Esophagus muscularis mucosa (tissue), 3 donors: ENCODE measurements around the gene TJP1.

Experiments
- POLR2A ChIP-seq: fragments of 450-650 bp; IDR thresholded peaks from one replicate; pipeline ENCODE4 v1.6.1; 2017; ENCODE audit warnings: antibody characterized with exemption, moderate library complexity, mild to moderate bottlenecking, low read depth
- POLR2AphosphoS5 ChIP-seq, 2 donors: sonication (generic); formaldehyde crosslinking; IDR thresholded peaks; one replicate each; pipeline ENCODE4 v1.6.1; 2017; ENCODE audit warnings: antibody characterized with exemption in 2 of 2
- TF ChIP-seq, protein P1 (sequence below), 3 experiments: fragments of 200-600 bp in 2 of 3; fragments of 450-650 bp in 1 of 3; sonication (generic) in 2 of 3; IDR thresholded peaks; one replicate each; pipeline ENCODE4 v1.5.1; 2017 to 2019; ENCODE audit warnings: antibody characterized with exemption in 3 of 3, mild to moderate bottlenecking in 2 of 3, moderate library complexity in 1 of 3

DNA sequence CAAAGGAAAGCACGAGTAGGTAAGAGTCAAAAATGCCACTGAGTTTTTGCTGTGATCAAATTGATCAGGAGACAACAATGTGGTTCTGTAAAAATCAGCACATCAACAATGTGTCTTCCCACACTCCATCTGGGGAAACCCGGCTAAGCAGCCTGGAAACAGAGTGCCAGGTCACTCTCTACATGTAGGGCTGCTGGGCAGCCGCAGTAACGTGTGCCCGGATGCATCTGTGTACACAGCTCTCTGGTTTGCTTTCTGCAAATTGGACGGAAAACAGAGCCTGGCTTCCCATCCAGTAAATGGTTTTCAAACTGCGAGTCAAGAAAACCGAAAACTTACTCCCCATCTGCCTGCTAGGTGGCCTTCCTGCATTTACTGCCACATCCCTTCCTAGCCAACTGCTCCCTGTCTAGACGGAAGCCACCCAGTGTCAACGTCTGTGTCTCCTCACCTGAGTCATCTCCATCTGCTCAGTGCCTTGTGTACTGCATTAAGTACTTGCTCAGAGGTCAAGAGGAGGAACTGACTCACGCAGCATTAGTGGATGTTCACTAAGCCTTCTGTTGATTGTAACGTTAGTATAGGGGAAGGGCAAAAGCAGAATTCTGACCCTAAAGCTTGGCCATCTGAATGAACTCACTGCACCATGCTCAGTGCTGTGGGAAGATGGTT is 124.1 kb downstream of the TJP1 start:
- TF ChIP-seq, protein P1, sequence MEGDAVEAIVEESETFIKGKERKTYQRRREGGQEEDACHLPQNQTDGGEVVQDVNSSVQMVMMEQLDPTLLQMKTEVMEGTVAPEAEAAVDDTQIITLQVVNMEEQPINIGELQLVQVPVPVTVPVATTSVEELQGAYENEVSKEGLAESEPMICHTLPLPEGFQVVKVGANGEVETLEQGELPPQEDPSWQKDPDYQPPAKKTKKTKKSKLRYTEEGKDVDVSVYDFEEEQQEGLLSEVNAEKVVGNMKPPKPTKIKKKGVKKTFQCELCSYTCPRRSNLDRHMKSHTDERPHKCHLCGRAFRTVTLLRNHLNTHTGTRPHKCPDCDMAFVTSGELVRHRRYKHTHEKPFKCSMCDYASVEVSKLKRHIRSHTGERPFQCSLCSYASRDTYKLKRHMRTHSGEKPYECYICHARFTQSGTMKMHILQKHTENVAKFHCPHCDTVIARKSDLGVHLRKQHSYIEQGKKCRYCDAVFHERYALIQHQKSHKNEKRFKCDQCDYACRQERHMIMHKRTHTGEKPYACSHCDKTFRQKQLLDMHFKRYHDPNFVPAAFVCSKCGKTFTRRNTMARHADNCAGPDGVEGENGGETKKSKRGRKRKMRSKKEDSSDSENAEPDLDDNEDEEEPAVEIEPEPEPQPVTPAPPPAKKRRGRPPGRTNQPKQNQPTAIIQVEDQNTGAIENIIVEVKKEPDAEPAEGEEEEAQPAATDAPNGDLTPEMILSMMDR (IDR thresholded peaks at IDR 0.05), result no peak
- TF ChIP-seq POLR2A (no peak), POLR2AphosphoS5 (IDR thresholded peaks at IDR 0.05) (no peak)
